GM18867 (cell line): ENCODE data around the gene IDI1.

ENCODE experiments used
- ATAC-seq: cut with Tn5 transposase; IDR thresholded peaks from one replicate; pipeline ENCODE4 v1.9.1; 2021; ENCODE audit warnings: mild to moderate bottlenecking, moderate library complexity; ENCODE audit not compliant: unreplicated experiment

The IDI1 gene

GRCh38 chr10:996031-996430, 52.9 kb downstream of the IDI1 start:
- ATAC-seq = no peak

DNA sequence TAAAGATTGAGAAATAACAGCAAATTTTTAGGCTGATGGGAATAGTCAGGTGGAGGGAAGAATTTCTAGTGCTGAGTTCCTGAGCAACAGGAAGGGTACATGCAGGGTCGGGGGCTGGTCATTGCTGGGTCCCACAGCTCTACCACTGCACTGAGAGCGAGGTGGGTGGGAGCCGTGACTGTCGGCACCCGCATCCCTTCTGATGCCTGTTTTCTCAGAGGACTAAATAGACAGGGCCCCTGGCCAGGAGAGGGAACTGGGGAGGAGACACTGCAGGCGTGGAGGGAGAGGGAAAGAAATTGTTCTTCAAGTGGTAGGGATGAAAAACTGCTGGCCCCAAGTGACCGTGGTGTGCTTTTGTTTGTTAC, 53.4 kb downstream of the IDI1 start:
- ATAC-seq = no peak

GRCh38 chr10:994836-995558, 53.9 kb downstream of the IDI1 start:
- no peak for ATAC-seq

DNA sequence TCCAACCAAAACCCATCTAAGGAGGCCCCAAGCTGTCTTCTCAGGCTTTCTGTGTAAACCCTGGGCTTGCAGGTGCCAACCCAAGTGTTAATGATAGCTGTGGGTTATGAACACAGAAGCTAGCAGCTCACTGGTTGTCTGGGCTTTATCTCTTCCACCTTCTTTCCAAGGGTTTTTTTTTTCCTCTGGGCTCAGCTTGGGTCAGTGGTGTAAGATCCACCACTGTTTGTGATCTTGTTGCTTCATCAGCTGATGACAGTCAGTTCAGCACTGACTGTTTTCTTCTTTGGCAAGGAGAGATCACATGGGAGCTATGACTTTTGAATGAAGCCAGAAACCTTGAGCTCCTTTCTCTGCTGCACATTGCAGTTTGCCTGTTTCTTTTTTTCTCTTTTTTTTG, 56.0 kb downstream of the IDI1 start:
- ATAC-seq = no peak

DNA sequence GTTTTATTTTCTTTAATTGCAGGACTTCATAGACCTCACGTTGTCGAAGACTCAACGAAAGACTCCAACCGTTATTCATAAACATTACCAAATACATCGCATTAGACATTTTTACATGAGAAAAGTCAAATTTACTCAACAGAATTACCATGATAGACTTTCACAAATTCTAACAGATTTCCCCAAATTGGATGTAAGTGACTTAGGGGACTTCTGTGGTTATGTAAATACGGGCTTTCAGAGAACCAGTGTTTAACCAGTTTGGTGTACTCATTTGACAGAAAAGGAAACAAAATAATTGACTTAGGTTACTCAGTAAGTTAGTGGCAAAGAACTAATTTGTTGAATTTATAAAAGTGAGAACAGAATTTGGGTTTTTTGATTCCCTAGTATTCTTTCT, 56.5 kb downstream of the IDI1 start:
- ATAC-seq = no peak

DNA sequence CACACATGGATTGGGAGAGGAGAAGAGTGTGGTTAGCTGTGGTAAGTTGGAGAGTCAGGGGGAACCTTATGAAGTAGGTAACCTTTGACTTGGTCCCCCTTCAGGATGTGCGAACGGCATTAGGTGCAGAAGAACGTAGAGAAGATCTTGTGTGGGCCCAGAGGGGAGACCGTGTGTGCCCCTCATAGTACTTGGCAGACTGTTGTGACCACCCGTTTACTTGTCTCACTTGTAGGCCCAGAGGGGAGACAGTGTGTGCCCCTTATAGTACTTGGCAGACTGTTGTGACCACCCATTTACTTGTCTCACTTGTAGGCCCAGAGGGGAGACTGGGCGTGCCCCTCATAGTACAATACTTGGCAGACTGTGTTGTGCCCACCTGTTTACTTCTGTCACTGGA, 58.1 kb downstream of the IDI1 start:
- ATAC-seq = no peak
